Esophagus muscularis mucosa (tissue), 4 donors: ENCODE results near the gene ZCCHC4.

ENCODE experiments used
- EP300 ChIP-seq: sonication (generic); formaldehyde crosslinking; IDR thresholded peaks from one replicate; pipeline ENCODE4 v1.6.1; 2017; ENCODE audit warnings: antibody characterized with exemption
- POLR2A ChIP-seq: fragments of 450-650 bp; IDR thresholded peaks from one replicate; pipeline ENCODE4 v1.6.1; 2017; ENCODE audit warnings: antibody characterized with exemption, moderate library complexity, mild to moderate bottlenecking, low read depth
- POLR2AphosphoS5 ChIP-seq, 2 donors: sonication (generic); formaldehyde crosslinking; IDR thresholded peaks; one replicate each; pipeline ENCODE4 v1.6.1; 2017; ENCODE audit warnings: antibody characterized with exemption in 2 of 2
- TF ChIP-seq, protein P1 (sequence below), 3 experiments: fragments of 200-600 bp in 2 of 3; fragments of 450-650 bp in 1 of 3; sonication (generic) in 2 of 3; IDR thresholded peaks; one replicate each; pipeline ENCODE4 v1.5.1; 2017 to 2019; ENCODE audit warnings: antibody characterized with exemption in 3 of 3, mild to moderate bottlenecking in 2 of 3, moderate library complexity in 1 of 3

GRCh38 chr4:25347473-25347872 is 34.9 kb downstream of the ZCCHC4 start:
- TF ChIP-seq POLR2AphosphoS5 (IDR thresholded peaks at IDR 0.05) (no peak), EP300 (no peak), POLR2A (no peak)
- TF ChIP-seq, protein P1, sequence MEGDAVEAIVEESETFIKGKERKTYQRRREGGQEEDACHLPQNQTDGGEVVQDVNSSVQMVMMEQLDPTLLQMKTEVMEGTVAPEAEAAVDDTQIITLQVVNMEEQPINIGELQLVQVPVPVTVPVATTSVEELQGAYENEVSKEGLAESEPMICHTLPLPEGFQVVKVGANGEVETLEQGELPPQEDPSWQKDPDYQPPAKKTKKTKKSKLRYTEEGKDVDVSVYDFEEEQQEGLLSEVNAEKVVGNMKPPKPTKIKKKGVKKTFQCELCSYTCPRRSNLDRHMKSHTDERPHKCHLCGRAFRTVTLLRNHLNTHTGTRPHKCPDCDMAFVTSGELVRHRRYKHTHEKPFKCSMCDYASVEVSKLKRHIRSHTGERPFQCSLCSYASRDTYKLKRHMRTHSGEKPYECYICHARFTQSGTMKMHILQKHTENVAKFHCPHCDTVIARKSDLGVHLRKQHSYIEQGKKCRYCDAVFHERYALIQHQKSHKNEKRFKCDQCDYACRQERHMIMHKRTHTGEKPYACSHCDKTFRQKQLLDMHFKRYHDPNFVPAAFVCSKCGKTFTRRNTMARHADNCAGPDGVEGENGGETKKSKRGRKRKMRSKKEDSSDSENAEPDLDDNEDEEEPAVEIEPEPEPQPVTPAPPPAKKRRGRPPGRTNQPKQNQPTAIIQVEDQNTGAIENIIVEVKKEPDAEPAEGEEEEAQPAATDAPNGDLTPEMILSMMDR (IDR thresholded peaks at IDR 0.05), result no peak
